ENCODE data around the gene LRRC55. TPM values are rescaled to one million over a fixed set of nuclear protein-coding genes. Genes with fewer than 3 reads are reported as not detected.

LRRC55 gene
- total RNA-seq, 2 donors from 2014 or later: 0.04 TPM; not detected in 1

DNA sequence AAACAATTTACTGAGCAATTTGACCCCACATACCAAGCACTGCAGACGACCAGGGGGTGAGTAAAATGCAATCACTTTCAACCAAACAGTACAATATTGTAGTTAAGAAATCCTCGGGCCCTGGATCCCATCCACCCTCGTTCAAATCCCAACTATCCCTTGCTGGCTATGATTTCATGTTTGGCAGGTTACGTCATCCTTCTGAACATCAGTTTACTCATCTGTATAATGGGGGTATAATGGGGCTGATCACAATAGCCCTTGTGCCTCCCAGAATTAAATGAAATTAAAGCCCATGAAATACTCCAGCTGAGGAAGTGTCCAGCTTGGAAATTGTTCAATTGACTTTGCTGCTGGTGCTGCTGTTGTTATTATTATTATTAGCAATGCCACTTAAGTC, 34.7 kb downstream of the LRRC55 start:
- Mint-ChIP-seq H3K36me3 (ENCODE audit: low read depth) (no peaks in the 10 kb centered on the region), H3K27me3 (ENCODE audit: insufficient read depth) (no peaks in the 10 kb centered on the region), H3K27ac (no peak overlapping the region), H3K4me1 (peaks cover 13% of the 10 kb centered on the region), H3K9me3 (no peaks in the 10 kb centered on the region), H3K4me3 (no peak overlapping the region)
- DNase-seq: no peak
- TF ChIP-seq, protein P1, sequence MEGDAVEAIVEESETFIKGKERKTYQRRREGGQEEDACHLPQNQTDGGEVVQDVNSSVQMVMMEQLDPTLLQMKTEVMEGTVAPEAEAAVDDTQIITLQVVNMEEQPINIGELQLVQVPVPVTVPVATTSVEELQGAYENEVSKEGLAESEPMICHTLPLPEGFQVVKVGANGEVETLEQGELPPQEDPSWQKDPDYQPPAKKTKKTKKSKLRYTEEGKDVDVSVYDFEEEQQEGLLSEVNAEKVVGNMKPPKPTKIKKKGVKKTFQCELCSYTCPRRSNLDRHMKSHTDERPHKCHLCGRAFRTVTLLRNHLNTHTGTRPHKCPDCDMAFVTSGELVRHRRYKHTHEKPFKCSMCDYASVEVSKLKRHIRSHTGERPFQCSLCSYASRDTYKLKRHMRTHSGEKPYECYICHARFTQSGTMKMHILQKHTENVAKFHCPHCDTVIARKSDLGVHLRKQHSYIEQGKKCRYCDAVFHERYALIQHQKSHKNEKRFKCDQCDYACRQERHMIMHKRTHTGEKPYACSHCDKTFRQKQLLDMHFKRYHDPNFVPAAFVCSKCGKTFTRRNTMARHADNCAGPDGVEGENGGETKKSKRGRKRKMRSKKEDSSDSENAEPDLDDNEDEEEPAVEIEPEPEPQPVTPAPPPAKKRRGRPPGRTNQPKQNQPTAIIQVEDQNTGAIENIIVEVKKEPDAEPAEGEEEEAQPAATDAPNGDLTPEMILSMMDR (conservative IDR thresholded peaks at IDR 0.05): no peak
- no peaks in the 10 kb centered on the region for H3K36me3 ChIP-seq (ENCODE audit: control insufficient read depth, insufficient read depth, low read length)
- peaks cover 7% of the 10 kb centered on the region for H3K9me3 ChIP-seq (ENCODE audit: control insufficient read depth, low read length)
- H3K27ac ChIP-seq (ENCODE audit: low read depth, low read length): no peak overlapping the region
- WGBS, 2 experiments (ENCODE audit: insufficient coverage in 1 of 2, insufficient read length in 1 of 2): 89% methylated on average over 4 of the region's 4 CpGs; no CpG with 5 or more reads in 1 of the 2 experiments
- H3K27me3 ChIP-seq (ENCODE audit: control insufficient read depth, insufficient read depth, low read length, poor library complexity, severe bottlenecking): no peaks in the 10 kb centered on the region
- H3K4me1 ChIP-seq (ENCODE audit: control insufficient read depth, insufficient read depth, low read length): peaks cover 11% of the 10 kb centered on the region
- no peak overlapping the region for H3K4me3 ChIP-seq (ENCODE audit: low read length)
- no peak overlapping the region for H3K9ac ChIP-seq (ENCODE audit: extremely low read depth, low read length, poor library complexity, severe bottlenecking)

- H3K27ac Mint-ChIP-seq: no peak overlapping the region
These were observed 35.3 kb downstream of the LRRC55 start for GRCh38 chr11:57217053-57217452.

DNA sequence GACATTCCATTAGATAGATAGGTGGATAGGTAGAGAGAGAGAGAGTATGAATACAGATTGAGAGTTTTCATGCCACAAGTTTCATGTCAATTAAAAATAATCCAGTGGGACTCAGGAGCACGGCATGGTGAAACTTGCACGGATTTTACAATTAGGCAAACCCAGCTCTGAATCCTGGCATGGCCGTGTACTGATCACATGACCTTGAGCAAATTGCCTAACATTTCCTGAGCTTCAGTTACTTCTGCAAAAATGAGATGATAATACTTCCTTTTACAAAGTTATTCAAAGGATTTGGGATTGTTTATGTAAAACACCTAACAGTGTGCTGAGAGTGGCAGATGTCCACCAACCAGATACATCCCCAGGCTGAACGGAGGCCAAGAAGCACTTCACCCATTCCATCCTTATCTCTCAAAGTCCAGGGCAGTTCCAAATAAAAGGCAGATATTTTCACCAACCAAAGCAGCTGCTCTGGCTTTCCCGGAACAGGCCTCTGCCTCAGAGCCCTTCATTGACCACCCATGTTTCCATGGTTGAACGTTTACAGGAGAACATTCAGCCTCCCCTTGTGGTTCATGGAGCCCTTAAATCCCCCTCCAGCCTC, 37.4 kb downstream of the LRRC55 start:
- Mint-ChIP-seq H3K9me3 (no peaks in the 10 kb centered on the region), H3K4me1 (peaks cover 11% of the 10 kb centered on the region), H3K27me3 (ENCODE audit: insufficient read depth) (no peaks in the 10 kb centered on the region), H3K27ac (no peak overlapping the region), H3K4me3 (no peak overlapping the region), H3K36me3 (ENCODE audit: low read depth) (no peaks in the 10 kb centered on the region)
- WGBS, 2 experiments (ENCODE audit: insufficient coverage in 1 of 2, insufficient read length in 1 of 2): 90 to 96% methylated on average over 4 to 6 of the region's 6 CpGs
- Histone ChIP-seq H3K9me3 (ENCODE audit: control insufficient read depth, low read length) (no peaks in the 10 kb centered on the region), H3K4me1 (ENCODE audit: control insufficient read depth, insufficient read depth, low read length) (peaks cover 18% of the 10 kb centered on the region), H3K4me3 (ENCODE audit: low read length) (no peak overlapping the region), H3K36me3 (ENCODE audit: control insufficient read depth, insufficient read depth, low read length) (no peaks in the 10 kb centered on the region), H3K27me3 (ENCODE audit: control insufficient read depth, insufficient read depth, low read length, poor library complexity, severe bottlenecking) (no peaks in the 10 kb centered on the region), H3K9ac (ENCODE audit: extremely low read depth, low read length, poor library complexity, severe bottlenecking) (no peak overlapping the region), H3K27ac (ENCODE audit: low read depth, low read length) (no peak overlapping the region)
- no peak for DNase-seq
- TF ChIP-seq, protein P1 (conservative IDR thresholded peaks at IDR 0.05): no peak

More at GRCh38 chr11:57217053-57217452, 35.3 kb downstream of the LRRC55 start:
- WGBS, 2 experiments (ENCODE audit: insufficient coverage in 1 of 2, insufficient read length in 1 of 2): 84 to 86% methylated on average over 2 to 4 of the region's 4 CpGs
- Histone ChIP-seq H3K4me3 (ENCODE audit: low read length) (no peak overlapping the region), H3K36me3 (ENCODE audit: control insufficient read depth, insufficient read depth, low read length) (no peaks in the 10 kb centered on the region), H3K9ac (ENCODE audit: extremely low read depth, low read length, poor library complexity, severe bottlenecking) (no peak overlapping the region), H3K27me3 (ENCODE audit: control insufficient read depth, insufficient read depth, low read length, poor library complexity, severe bottlenecking) (no peaks in the 10 kb centered on the region), H3K4me1 (ENCODE audit: control insufficient read depth, insufficient read depth, low read length) (peaks cover 15% of the 10 kb centered on the region), H3K9me3 (ENCODE audit: control insufficient read depth, low read length) (peaks cover 6% of the 10 kb centered on the region), H3K27ac (ENCODE audit: low read depth, low read length) (no peak overlapping the region)
- peaks cover 13% of the 10 kb centered on the region for H3K4me1 Mint-ChIP-seq
- no peaks in the 10 kb centered on the region for H3K9me3 Mint-ChIP-seq
- TF ChIP-seq, protein P1 (conservative IDR thresholded peaks at IDR 0.05): no peak
- no peaks in the 10 kb centered on the region for H3K36me3 Mint-ChIP-seq (ENCODE audit: low read depth)
- no peak overlapping the region for H3K4me3 Mint-ChIP-seq
- no peak for DNase-seq
- no peaks in the 10 kb centered on the region for H3K27me3 Mint-ChIP-seq (ENCODE audit: insufficient read depth)
